GM19238 (cell line): ENCODE results near the gene TMEM182.

ENCODE experiments used
- DNase-seq: peaks from one replicate; pipeline ENCODE4 v3.0.0; 2011; ENCODE audit warnings: low spot score; ENCODE audit not compliant: insufficient read length

The TMEM182 gene

GRCh38 chr2:102801098-102801718 lies 39.4 kb downstream of the TMEM182 start:
- DNase-seq: no peak

DNA sequence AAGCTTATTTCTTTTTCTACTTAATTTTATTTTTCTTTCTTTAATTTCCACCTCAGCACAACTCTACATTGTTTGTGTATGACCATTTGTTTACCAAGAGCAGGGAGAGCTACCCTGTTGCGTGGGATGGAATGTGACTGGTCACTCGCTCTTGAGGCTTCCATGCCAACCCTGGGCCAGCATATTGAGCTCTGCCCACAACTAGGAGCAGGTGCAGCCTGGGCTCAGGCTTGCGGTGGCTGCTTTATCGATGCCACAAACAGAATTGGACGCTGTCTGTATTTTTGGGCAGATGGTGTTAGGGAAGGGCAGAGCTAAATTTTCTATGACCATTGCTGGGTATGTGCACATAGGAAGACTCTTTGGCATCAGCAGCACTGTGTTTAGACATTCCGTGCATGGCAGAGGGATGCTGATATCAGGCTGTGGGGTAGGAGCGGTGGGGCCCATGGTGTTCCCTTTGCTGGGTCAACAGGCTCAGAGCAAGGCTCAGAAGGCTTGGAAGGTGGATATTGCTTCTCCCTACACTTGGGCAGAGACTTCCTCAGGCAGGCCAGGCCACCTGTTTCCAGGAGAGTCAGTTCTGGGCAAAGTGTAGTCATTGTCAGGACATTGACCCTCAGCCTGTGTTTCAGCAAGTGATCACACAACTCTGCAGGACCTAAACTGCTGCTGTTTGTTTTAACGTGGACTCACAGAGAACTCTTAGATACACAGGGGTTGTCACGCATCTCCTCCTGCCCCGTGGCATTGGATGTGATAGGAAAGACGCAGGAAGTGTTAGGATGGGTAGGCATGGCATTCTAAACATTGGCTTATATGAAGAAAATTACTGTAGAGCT lies 40.2 kb downstream of the TMEM182 start:
- DNase-seq: no peak

- no peak for DNase-seq
Observed at GRCh38 chr2:102803041-102803896, 41.4 kb downstream of the TMEM182 start.

GRCh38 chr2:102803897-102804217 lies 42.0 kb downstream of the TMEM182 start:
- no peak for DNase-seq

GRCh38 chr2:102806250-102806837 lies 44.5 kb downstream of the TMEM182 start:
- peak; percentile 31 for DNase-seq

DNA sequence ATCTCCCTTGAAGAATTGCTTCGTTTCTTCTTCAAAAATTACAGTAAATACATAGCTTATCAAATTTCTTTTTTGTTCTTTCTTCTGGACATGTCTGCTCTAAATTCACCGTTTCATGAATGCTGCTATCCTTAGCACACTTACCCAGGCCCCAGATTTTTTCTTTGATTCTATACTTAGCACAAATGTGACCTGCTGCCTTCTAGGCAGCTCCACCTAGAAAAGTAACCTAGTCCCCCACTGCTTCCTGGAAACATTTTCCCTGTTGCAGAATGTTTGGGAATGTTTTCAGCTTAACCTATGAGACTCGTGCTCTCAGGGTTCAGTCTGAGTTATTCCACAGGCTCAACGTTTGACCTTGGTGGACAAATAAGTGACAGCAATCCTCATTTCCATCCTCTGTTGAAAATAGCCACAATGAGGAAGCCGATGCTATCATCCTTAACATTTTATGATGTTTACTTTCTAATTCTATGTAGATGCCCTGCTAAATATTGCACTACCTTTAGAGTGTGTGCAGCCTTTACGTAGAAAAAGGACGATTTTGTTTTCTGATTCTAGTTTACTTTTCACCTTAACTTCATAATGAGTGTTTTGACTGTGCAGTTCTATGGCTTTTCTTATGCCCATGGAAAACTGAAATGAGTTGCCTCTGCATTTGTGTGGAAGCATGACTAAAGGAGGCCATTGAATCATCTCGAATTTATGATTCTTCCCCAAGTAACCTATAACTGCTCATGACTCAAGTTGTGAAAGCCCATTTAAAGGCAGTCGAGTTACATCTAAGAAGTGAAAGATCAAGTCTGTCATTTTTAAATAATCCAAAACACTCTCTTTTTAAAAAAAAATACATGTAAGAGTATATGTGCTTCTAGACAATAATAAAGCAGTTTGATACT lies 47.7 kb downstream of the TMEM182 start:
- DNase-seq: no peak

- no peak for DNase-seq
Observed at GRCh38 chr2:102815285-102815684, 53.5 kb downstream of the TMEM182 start.

DNA sequence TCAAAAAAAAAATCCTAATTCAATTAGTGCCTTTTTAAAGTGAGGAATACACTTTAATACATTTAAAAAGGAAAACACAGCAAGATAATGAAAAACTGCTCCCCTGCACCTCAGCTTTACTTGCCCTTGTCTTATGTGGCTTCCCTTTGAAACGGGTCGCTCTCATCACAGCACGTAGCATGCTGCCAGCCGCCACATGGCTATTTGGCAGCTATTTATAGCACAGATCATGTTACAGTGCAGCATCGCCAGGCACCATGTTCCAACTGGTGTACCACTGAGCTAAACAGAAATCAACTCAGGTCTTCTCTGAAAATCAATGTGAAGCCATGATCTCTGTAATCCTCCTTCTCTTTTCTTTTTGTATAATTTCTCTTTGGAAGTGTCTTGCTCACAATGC lies 65.1 kb downstream of the TMEM182 start:
- no peak for DNase-seq

- no peak for DNase-seq
Observed at GRCh38 chr2:102832789-102833188, 71.0 kb downstream of the TMEM182 start.

- no peak for DNase-seq
Observed at GRCh38 chr2:102834523-102835273, 72.9 kb downstream of the TMEM182 start.

GRCh38 chr2:102837626-102838198 lies 75.9 kb downstream of the TMEM182 start:
- no peak for DNase-seq

DNA sequence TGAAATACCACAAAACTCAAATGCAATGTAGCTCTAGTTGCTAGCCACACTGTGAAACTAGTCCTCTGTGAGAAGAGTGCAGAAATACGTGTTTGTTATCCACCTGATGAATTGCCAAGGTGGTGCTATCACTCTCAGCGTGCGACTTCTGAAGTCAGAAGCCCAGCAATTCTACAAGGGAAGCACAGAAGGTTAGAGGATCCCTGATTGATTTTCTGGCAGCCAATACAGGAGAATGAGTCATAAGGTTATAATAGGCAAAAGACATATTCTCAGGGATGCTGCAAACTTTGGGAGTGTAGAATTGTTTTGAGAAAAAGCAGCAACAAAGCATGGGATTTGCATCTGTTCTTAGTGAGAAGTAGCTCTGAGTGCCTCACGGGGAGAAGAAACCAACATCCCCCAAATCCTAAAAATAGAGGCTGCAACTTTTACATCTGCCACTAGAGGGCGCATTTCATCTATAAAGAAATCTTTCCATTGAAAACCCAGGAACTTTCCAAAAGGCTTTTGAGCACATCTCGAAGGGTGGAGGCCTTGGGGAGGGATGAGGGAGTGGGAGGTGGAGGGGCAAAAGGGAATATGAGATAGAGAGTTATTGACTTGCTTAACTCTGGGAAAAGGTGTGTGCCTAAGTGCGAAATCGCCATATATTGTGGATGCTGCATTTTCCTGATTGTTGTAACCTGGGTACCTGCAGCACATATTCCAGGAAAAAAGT lies 78.0 kb downstream of the TMEM182 start:
- DNase-seq: no peak

GRCh38 chr2:102841107-102841840 lies 79.4 kb downstream of the TMEM182 start:
- peak; percentile 23 for DNase-seq

- no peak for DNase-seq
Observed at GRCh38 chr2:102843764-102844443, 82.1 kb downstream of the TMEM182 start.

DNA sequence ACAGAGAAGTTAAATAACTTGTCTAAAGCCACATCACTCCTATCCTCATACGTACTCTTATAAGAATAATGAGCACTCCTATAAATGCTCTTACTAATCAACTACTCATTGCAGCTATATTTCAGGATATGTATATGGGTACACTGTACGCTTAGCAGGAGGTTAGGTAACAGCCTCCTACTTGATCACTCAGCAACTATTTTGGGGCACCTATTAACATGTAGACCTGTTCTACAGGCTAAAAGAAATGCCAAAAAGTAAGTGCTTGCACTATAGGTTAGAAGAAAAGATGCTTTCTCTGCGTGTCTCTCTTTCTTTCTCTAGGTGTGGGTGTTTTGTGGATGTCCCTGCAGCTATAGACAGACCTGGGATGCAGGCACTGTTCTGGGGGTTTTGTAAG lies 83.1 kb downstream of the TMEM182 start:
- no peak for DNase-seq

DNA sequence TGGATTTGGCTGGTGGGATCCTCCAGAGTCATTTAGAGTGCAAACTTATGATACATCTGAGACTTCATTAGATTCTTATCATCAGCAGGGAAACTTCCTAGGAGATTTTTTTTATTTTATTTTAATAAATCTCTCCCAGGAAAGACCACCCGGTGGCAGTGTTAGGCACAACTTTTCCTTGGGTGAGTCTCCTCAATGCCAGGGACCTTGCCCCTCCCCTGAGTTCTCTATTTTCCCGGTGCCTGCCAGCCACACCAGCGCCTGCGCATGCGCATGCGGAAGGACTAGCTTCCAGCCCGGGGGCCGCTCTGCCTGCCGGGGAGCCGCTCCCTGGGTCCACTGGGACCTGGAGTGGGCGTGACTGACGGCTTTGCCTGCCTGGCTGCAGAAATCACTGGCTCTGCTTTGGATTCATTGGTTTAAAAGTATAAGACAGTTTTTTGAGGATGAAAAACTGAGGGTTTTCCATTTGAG lies 86.6 kb downstream of the TMEM182 start:
- no peak for DNase-seq

DNA sequence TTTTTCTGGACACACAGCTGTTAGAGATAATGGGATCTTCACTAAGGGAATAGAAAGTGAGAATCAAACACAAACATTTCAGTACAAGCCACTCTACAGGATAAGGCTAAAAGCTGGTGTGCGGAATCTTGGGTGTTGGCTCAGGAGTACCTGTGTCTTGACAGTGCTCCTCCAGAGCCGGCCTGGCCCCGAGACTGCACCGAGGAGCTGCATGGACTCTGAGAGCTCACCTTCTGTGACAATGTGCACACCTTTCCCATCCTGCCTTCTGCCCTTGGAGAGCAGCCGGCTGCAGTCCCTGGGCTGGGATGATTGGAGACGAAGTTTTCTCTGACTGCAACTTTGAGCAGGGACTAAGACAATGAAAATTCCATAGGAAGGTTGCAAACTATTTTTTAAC lies 89.1 kb downstream of the TMEM182 start:
- no peak for DNase-seq

DNA sequence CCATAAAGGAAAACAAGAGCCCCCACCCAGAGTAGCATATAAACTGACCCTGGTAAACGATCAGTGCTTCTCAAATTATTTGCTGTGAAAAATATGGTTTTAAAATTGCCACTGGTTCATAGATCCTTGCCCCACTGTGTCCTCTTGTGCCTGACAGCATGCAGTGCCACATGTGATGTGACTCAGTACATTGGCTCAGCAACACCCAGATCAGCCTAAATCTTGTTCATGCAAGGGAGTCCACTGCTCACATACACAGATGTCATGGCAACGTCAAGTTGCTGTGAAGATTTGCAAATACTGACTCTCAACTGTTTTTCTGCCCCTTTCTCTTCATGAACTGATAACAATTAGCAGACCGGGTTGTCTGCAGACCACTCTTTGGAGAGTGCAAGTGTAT lies 91.0 kb downstream of the TMEM182 start:
- DNase-seq: no peak
